Lung (tissue), 12 donors: ENCODE data around the gene SLC16A1. TPM values are rescaled to one million over a fixed set of nuclear protein-coding genes. Genes with fewer than 3 reads are reported as not detected.
"Not testable (repeated sequence)": the region's sequence is repeated elsewhere in the genome, so short reads cannot be mapped to it uniquely, and the experiment has no call there.

Source experiments
- ATAC-seq: fragments of 200-7000 bp; cut with Tn5 transposase; one replicate; pipeline ENCODE4 v1.9.1; 2020; ENCODE audit warnings: moderate number of reproducible peaks; ENCODE audit not compliant: insufficient read depth, low FRiP score
- DNase-seq, 3 donors: peaks; one replicate each; pipeline ENCODE4 v3.0.0-alpha.2; 2013 to 2017
- H3K27ac ChIP-seq, 2 donors: one replicate each; pipeline ENCODE4 v1.5.1; 2013; ENCODE audit warnings: mild to moderate bottlenecking in 2 of 2, moderate library complexity in 2 of 2, control low read depth in 1 of 2, inconsistent platforms in 1 of 2, low read depth in 1 of 2, low read length in 1 of 2
- H3K27me3 ChIP-seq, 3 donors: one replicate each; pipeline ENCODE4 v1.5.1; 2013; ENCODE audit warnings: low read length in 2 of 3; ENCODE audit not compliant: control insufficient read depth in 3 of 3, insufficient read depth in 3 of 3
- H3K36me3 ChIP-seq, 4 donors: one replicate each; pipeline ENCODE4 v1.5.1; 2013; ENCODE audit warnings: low read length in 4 of 4, mild to moderate bottlenecking in 1 of 4, moderate library complexity in 1 of 4; ENCODE audit not compliant: control insufficient read depth in 4 of 4, insufficient read depth in 4 of 4
- H3K4me1 ChIP-seq, 5 donors: one replicate each; pipeline ENCODE4 v1.5.1; 2013; ENCODE audit warnings: low read length in 5 of 5, mild to moderate bottlenecking in 2 of 5, moderate library complexity in 1 of 5; ENCODE audit not compliant: control insufficient read depth in 5 of 5, insufficient read depth in 5 of 5
- H3K4me3 ChIP-seq: one replicate; pipeline ENCODE4 v1.5.1; 2013; ENCODE audit warnings: mild to moderate bottlenecking, control low read depth, moderate library complexity
- H3K9ac ChIP-seq, 2 donors: one replicate each; pipeline ENCODE4 v1.5.1; 2013; ENCODE audit warnings: low read length in 2 of 2, control low read depth in 1 of 2; ENCODE audit not compliant: insufficient read depth in 1 of 2
- H3K9me3 ChIP-seq, 4 donors: one replicate each; pipeline ENCODE4 v1.5.1; 2013; ENCODE audit warnings: low read length in 3 of 4, mild to moderate bottlenecking in 1 of 4, moderate library complexity in 1 of 4; ENCODE audit not compliant: control insufficient read depth in 4 of 4, insufficient read depth in 3 of 4
- WGBS, 2 donors: extraction: QIAGEN DNeasy Blood & Tissue Kit; methylation state at CpG; one replicate each; pipeline ENCODE4 v1.1.7; 2013; 5-methylcytosine and 5-hydroxymethylcytosine counted together
- polyA plus RNA-seq, 2 donors: library from polyadenylated mRNA; stranded (reverse); fragments of 200-250 nt; gene quantifications; one replicate each; pipeline ENCODE4 v1.2.1, GENCODE V29; 2013
- total RNA-seq, 2 donors: library from RNA; depleted of rRNA in 1 of 2; stranded (reverse); fragments of >200 nt in 1 of 2; gene quantifications; one replicate each; pipeline ENCODE4 v1.2.1, GENCODE V29; 2014 to 2021
- TF ChIP-seq, protein P1 (sequence below): IDR thresholded peaks from 2 replicates; pipeline ENCODE4 v1.5.1; 2012; ENCODE audit warnings: mild to moderate bottlenecking; ENCODE audit errors: control extremely low read depth, extremely low read depth
- donor health status: control.
- donor health status: control.
- donor health status: Bipolar disorder and iron deficiency.
- donor health status: healthy.
- donor health status: DM: yes; HTN: yes; CAD: no.

Gene SLC16A1
- total and polyA plus RNA-seq, 4 donors: 2.4 to 27.6 (median 8.2) TPM

DNA sequence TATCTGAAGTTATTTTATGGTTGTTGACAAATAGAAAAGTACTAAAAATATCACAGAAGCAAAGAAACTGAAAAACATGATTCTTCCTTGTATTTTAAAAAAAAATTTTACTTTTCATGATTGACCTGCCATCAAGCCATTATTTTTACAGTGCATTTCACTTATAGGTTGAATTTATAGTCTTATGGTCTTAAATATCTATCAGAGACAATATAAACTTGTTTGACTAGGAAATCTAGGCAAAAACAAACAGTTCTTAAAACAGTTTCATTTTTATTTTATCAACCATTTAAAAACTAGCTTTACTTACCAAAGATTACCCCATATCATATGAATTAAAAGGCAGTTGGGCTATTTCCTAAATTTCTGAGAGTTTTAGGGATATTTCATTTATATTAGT lies 59.2 kb downstream of the SLC16A1 start:
- H3K27ac ChIP-seq: no peak overlapping the region
- H3K4me3 ChIP-seq: no peak overlapping the region
- H3K9me3 ChIP-seq: peaks cover 0 to 9% (median 3%) of the 10 kb centered on the region in 4 donors
- TF ChIP-seq, protein P1, sequence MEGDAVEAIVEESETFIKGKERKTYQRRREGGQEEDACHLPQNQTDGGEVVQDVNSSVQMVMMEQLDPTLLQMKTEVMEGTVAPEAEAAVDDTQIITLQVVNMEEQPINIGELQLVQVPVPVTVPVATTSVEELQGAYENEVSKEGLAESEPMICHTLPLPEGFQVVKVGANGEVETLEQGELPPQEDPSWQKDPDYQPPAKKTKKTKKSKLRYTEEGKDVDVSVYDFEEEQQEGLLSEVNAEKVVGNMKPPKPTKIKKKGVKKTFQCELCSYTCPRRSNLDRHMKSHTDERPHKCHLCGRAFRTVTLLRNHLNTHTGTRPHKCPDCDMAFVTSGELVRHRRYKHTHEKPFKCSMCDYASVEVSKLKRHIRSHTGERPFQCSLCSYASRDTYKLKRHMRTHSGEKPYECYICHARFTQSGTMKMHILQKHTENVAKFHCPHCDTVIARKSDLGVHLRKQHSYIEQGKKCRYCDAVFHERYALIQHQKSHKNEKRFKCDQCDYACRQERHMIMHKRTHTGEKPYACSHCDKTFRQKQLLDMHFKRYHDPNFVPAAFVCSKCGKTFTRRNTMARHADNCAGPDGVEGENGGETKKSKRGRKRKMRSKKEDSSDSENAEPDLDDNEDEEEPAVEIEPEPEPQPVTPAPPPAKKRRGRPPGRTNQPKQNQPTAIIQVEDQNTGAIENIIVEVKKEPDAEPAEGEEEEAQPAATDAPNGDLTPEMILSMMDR: no peak
- H3K36me3 ChIP-seq: no peaks in the 10 kb centered on the region
- DNase-seq (no peak), ATAC-seq (no peak)
- H3K4me1 ChIP-seq: no peaks in the 10 kb centered on the region
- no peak overlapping the region for H3K9ac ChIP-seq
- H3K27me3 ChIP-seq: no peaks in the 10 kb centered on the region

DNA sequence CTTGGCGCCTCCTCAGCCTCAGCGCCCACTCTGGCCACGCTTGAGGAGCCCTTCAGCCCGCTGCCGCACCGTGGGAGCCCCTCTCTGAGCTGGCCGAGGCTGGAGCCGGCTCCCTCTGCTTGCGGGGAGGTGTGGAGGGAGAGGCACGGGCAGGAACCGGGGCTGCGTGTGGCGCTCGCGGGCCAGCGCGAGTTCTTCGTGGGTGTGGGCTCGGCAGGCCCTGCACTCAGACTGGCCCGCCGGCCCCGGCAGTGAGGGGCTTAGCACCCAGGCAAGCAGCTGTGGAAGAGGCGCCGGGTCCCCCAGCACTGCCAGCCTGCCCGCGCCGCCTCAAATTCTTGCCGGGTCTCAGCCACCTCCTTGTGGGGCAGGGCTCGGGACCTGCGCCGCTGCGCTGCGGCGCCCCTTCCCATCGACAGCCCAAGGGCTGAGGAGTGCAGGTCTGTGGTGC lies 61.4 kb downstream of the SLC16A1 start:
- Histone ChIP-seq H3K4me3 (no peak overlapping the region), H3K27ac (no peak overlapping the region), H3K9me3 (peaks cover 0 to 9% (median 3%) of the 10 kb centered on the region in 4 donors), H3K4me1 (no peaks in the 10 kb centered on the region), H3K27me3 (no peaks in the 10 kb centered on the region), H3K36me3 (no peaks in the 10 kb centered on the region), H3K9ac (no peak overlapping the region)
- DNase-seq (no peak), ATAC-seq (no peak)
- 93 to 96% methylated on average over 35 of the region's 35 CpGs for WGBS, 2 donors
- TF ChIP-seq, protein P1: no peak

DNA sequence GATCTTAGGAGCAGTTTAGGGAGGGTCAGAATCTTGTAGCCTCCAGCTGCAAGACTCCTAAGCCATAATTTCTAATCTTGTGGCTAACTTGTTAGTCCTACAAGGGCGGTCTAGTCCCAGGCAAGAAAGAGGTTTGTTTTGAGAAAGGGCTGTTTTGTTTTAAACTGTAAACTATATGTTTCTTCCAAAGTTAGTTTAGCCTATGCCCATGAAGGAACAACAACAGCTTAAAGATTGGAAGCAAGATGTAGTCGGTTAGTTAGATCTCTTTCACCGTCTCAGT lies 62.0 kb downstream of the SLC16A1 start:
- Histone ChIP-seq H3K36me3 (no peaks in the 10 kb centered on the region), H3K4me1 (no peaks in the 10 kb centered on the region), H3K27me3 (no peaks in the 10 kb centered on the region), H3K9me3 (peaks cover 0 to 9% (median 3%) of the 10 kb centered on the region in 4 donors), H3K9ac (no peak overlapping the region), H3K27ac (no peak overlapping the region), H3K4me3 (no peak overlapping the region)
- ATAC-seq: no peak
- TF ChIP-seq, protein P1: no peak
- WGBS, 2 donors: 97% methylated on average over 3 of the region's 3 CpGs
- DNase-seq: no peak

DNA sequence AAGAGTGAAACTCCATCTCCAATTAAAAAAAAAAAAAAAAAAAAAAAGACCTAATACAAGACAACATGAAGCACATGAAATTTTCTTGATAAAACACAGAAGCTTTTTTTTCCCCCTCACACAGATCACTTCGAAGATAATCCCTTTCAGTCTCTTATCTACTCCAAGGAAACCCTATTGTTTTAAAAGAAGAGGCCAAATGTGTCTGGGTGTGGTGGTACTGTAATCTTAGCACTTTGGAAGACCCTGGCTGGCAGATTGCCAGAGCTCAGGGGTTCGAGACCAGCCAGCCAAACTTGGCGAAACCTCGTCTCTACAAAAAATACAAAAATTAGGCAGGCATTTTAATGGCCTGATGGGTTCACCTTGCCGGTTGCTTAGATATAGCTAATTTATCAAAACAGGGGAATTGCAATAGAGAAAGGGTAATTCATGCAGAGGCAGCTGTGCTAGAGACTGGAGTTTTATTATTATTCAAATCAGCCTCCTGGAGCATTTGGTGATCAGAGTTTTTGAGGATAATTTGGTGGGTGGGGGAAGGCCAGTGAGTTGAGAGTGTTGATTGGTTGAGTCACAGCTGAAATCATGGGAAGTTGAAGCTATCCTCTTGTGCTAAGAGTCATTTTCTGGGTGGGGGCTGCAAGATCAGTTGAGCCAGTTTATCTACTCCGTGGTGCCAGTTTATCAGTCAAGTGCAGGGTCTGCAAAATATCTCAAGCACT lies 62.5 kb downstream of the SLC16A1 start:
- H3K36me3 ChIP-seq: no peaks in the 10 kb centered on the region
- peaks cover 0 to 9% (median 3%) of the 10 kb centered on the region in 4 donors for H3K9me3 ChIP-seq
- TF ChIP-seq, protein P1: no peak
- 89 to 96% methylated on average over 6 of the region's 6 CpGs for WGBS, 2 donors
- DNase-seq: no peak
- H3K27me3 ChIP-seq: no peaks in the 10 kb centered on the region
- no peak overlapping the region for H3K4me3 ChIP-seq
- no peak overlapping the region for H3K9ac ChIP-seq
- no peak for ATAC-seq
- no peaks in the 10 kb centered on the region for H3K4me1 ChIP-seq
- no peak overlapping the region for H3K27ac ChIP-seq

DNA sequence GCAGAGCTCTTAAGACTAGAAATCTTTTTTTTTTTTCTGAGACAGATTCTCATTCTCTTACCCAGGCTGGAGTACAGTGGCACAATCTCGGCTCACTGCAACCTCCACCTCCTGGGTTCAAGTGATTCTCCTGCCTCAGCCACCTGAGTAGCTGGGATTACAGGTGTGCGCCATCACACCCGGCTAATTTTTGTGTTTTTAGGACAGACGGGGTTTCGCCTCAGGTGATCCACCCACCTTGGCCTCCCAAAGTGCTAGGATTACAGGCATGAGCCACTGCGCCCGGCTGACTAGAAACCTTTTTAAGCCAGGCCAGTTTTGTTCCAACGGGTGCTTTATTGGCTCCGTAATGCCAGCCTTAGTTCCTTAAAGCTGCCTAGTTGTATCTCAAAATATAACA lies 66.1 kb downstream of the SLC16A1 start:
- H3K27me3 ChIP-seq, ATAC-seq, DNase-seq, H3K4me1 ChIP-seq, H3K9me3 ChIP-seq, H3K4me3 ChIP-seq, H3K9ac ChIP-seq, H3K36me3 ChIP-seq, H3K27ac ChIP-seq: not testable (repeated sequence)
- 93 to 96% methylated on average over 9 of the region's 9 CpGs for WGBS, 2 donors
